Testis (tissue), 3 donors: ENCODE measurements around the gene TBP. TPM values are rescaled to one million over a fixed set of nuclear protein-coding genes. Genes with fewer than 3 reads are reported as not detected.
"Not testable (repeated sequence)": the region's sequence is repeated elsewhere in the genome, so short reads cannot be mapped to it uniquely, and the experiment has no call there.

ENCODE experiments used
- DNase-seq: peaks from one replicate; pipeline ENCODE4 v3.0.0-alpha.2; 2019
- H3K27ac ChIP-seq, 2 donors: fragments of 200-600 bp; sonication (generic); one replicate each; pipeline ENCODE4 v1.5.1; 2019
- H3K27me3 ChIP-seq: fragments of 200-600 bp; sonication (generic); one replicate; pipeline ENCODE4 v1.5.1; 2019
- H3K36me3 ChIP-seq: fragments of 200-600 bp; sonication (generic); one replicate; pipeline ENCODE4 v1.5.1; 2017; ENCODE audit warnings: low read depth; ENCODE audit errors: missing control alignments
- H3K4me1 ChIP-seq: fragments of 200-600 bp; sonication (generic); one replicate; pipeline ENCODE4 v1.5.1; 2019
- H3K4me3 ChIP-seq, 2 donors: fragments of 200-600 bp; sonication (generic); one replicate each; pipeline ENCODE4 v1.5.1; 2017 to 2019
- H3K9me3 ChIP-seq: fragments of 200-600 bp; sonication (generic); one replicate; pipeline ENCODE4 v1.5.1; 2017
- CTCF ChIP-seq, 3 experiments: fragments of 450-650 bp in 2 of 3; fragments of 200-600 bp in 1 of 3; sonication (generic) in 1 of 3; IDR thresholded peaks; one replicate each; pipeline ENCODE4 v1.5.1; 2016 to 2019; ENCODE audit warnings: antibody characterized with exemption in 3 of 3, mild to moderate bottlenecking in 2 of 3, moderate library complexity in 1 of 3
- POLR2A ChIP-seq: fragments of 450-650 bp; IDR thresholded peaks from one replicate; pipeline ENCODE4 v1.6.1; 2017; ENCODE audit warnings: antibody characterized with exemption, mild to moderate bottlenecking, moderate library complexity
- WGBS, 2 donors: methylation state at CpG; one replicate each; pipeline ENCODE4 v1.1.5; 2018; 5-methylcytosine and 5-hydroxymethylcytosine counted together
- intact Hi-C: fragments of 100-400 bp; cut with DNase I; formaldehyde crosslinking; loops from one replicate; pipeline ENCODE4 v1.15.1; 2023; ENCODE audit warnings: low total_unique reads
- polyA plus RNA-seq: library from polyadenylated mRNA; stranded (reverse); fragments of 350-450 nt; fragmentation: Illumina TruSeq; extraction: RNeasy Lipid Tissue Mini Kit (QIAGEN cat#74804); gene quantifications from one replicate; pipeline ENCODE4 v1.2.3, GENCODE V29; 2014; ENCODE audit warnings: low read depth, low replicate concordance; ENCODE audit not compliant: insufficient read depth
- total RNA-seq, 2 donors: library from RNA; depleted of rRNA; stranded (reverse); fragments of >200 nt; gene quantifications; one replicate each; pipeline ENCODE4 v1.2.3, GENCODE V29; 2016

The TBP gene
- total and polyA plus RNA-seq, 3 donors from 2014 or later, result 44.4 to 101 (median 50.2) TPM

DNA sequence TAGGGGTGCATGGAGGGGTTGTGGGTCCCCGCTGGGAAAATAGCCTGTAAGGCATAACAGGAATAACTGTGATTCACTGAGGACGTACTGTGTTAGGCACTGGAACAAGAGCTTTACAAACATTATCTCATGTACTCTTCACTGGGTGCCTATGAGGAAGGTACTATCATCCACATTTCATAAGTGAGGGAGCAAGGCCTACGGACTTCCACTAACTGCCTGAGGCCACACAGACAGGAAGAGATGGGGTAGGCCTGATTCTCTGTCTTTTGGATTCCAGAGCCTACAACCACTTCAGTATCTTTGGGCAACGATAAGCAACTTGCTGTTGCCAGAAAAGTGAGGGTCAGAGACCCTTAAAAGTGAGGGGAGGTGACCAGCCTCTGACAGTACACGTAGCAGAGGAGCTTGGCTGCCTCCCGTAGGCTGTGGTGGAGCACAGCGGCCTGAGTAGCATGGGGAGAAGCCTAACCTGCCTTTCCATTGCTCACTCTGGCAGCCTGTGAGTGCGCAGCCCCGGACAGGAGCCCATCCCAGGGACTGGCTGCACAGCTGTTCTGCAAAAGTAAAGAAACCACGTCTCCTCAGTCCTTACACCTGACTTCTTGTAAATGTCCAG is 31.5 kb upstream of the TBP start:
- no peaks in the 10 kb centered on the region for H3K9me3 ChIP-seq
- H3K27me3 ChIP-seq, result no peaks in the 10 kb centered on the region
- H3K27ac ChIP-seq, result no peak overlapping the region
- TF ChIP-seq POLR2A (no peak), CTCF (IDR thresholded peaks at IDR 0.05) (no peak)
- H3K4me1 ChIP-seq, result no peaks in the 10 kb centered on the region
- no peaks in the 10 kb centered on the region for H3K36me3 ChIP-seq
- no peak for DNase-seq
- WGBS, 2 donors, result 81 to 83% methylated on average over 9 to 10 of the region's 10 CpGs
- no peak overlapping the region for H3K4me3 ChIP-seq
- intact Hi-C loops, result loop anchor here (10.0 kb wide), 1 partner anchor 698 kb away; no protein-coding TSS in a partner anchor

DNA sequence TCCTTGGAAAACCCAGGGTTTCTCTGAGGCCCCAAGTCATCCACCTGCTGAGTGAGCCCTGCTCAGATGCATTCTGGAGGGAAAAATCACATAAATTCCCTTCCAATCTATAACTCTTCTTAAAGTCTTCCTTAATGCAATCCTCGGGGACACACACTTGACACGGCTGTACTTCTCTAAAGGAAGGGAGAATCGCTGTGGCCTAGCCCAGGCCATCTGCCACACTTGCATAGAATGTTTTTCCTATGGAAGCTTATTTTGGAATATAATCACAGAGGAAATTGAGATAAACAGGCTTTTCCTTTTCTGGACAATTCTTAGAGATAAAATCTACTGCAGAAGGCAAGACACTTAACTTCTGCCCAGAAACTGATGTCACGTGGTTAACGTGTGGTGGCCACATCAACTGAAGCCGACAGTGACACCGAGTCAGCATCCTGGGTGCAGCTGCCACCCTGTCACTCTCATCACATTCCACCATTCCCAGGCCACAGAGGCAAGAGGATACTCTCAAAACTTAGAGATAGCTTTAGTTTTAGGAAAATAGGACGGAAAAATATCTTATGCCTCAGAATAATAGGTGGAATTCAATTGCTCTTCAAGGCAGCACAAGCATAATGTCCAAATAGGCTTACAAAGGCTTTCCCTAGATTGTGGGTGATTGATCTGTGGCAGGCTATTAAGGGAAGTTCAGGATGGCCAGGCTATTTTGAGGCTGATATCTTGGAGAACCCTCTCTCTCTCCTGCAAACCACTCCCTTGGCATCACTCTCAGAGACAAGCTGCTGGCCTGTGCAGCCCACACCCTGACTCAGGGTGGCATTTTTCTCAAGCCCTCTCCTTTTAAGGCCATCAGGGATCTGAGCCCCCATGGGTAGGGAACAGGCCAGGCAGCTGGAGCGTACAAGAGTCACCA is 30.7 kb upstream of the TBP start:
- H3K36me3 ChIP-seq, result no peaks in the 10 kb centered on the region
- H3K4me3 ChIP-seq, result no peak overlapping the region
- no peak for DNase-seq
- no peaks in the 10 kb centered on the region for H3K9me3 ChIP-seq
- no peaks in the 10 kb centered on the region for H3K27me3 ChIP-seq
- 73 to 80% methylated on average over 9 of the region's 9 CpGs for WGBS, 2 donors
- intact Hi-C loops, result loop anchor here (10.0 kb wide), 1 partner anchor 699 kb away; no protein-coding TSS in a partner anchor
- no peak for TF ChIP-seq CTCF (IDR thresholded peaks at IDR 0.05)
- H3K27ac ChIP-seq, result no peak overlapping the region
- no peaks in the 10 kb centered on the region for H3K4me1 ChIP-seq

- TF ChIP-seq POLR2A, result no peak
- no peak for TF ChIP-seq CTCF (IDR thresholded peaks at IDR 0.05)
- intact Hi-C loops, result loop anchor here (10.0 kb wide), 1 partner anchor 699 kb away; no protein-coding TSS in a partner anchor
- Histone ChIP-seq H3K36me3 (no peaks in the 10 kb centered on the region), H3K4me3 (no peak overlapping the region), H3K9me3 (no peaks in the 10 kb centered on the region), H3K27ac (no peak overlapping the region), H3K4me1 (no peaks in the 10 kb centered on the region), H3K27me3 (no peaks in the 10 kb centered on the region)
- 79 to 90% methylated on average over 4 to 5 of the region's 5 CpGs for WGBS, 2 donors
- DNase-seq, result no peak
Measured at GRCh38 chr6:170524172-170524502, 30.0 kb upstream of the TBP start.

DNA sequence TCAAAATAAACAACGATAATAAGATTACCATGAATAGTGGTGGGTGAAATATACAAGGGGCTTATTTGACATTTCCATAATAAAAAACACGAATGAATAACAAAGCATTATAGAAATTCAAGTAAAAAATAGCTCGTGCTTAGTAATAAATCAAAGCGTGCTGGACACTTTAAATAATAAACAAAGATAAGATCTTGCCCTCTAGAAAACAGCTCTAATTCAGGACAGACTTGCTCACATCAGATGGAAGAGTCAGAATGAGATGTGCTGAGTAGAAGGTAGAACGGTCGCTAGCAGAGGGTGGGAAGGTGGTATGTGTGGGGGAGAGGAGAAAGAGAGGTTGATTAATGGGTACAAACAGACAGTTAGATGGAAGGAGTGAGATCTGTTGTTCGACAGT is 28.4 kb upstream of the TBP start:
- H3K4me1 ChIP-seq, result no peaks in the 10 kb centered on the region
- H3K36me3 ChIP-seq, result no peaks in the 10 kb centered on the region
- intact Hi-C loops, result loop anchor here (10.0 kb wide), 1 partner anchor 701 kb away; no protein-coding TSS in a partner anchor
- DNase-seq, result no peak
- H3K9me3 ChIP-seq, result no peaks in the 10 kb centered on the region
- TF ChIP-seq POLR2A, result no peak
- TF ChIP-seq CTCF (IDR thresholded peaks at IDR 0.05), result no peak
- WGBS, 2 donors, result 79 to 85% methylated on average over 7 of the region's 7 CpGs
- H3K27me3 ChIP-seq, result no peaks in the 10 kb centered on the region
- no peak overlapping the region for H3K27ac ChIP-seq
- no peak overlapping the region for H3K4me3 ChIP-seq

DNA sequence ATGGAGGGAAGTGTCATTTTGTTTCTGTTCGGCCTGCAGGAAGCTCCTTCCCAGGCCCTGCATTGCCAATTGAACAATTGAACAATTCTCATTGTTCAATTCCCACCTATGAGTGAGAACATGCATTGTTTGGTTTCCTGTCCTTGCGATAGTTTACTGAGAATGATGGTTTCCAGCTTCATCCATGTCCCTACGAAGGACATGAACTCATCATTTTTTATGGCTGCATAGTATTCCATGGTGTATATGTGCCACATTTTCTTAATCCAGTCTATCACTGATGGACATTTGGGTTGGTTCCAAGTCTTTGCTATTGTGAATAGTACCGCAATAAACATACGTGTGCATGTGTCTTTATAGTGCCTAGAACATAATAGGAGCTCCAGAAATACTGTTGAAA is 26.2 kb upstream of the TBP start:
- not testable (repeated sequence) for DNase-seq
- intact Hi-C loops, result loop anchor here (10.0 kb wide), 1 partner anchor 703 kb away; no protein-coding TSS in a partner anchor

More for the DNA sequence above, 26.2 kb upstream of the TBP start:
- WGBS, 2 donors, result 85 to 91% methylated on average over 5 of the region's 5 CpGs
- H3K9me3 ChIP-seq, H3K4me1 ChIP-seq, H3K36me3 ChIP-seq, H3K27ac ChIP-seq, H3K27me3 ChIP-seq, H3K4me3 ChIP-seq: not testable (repeated sequence)
